Fibroblast of lung (primary cell): Measurements from ENCODE around the gene RALY.

Experiments used
- CTCF ChIP-seq, 2 donors: IDR thresholded peaks in 1 of 2; conservative IDR thresholded peaks in 1 of 2; 1 replicate in 1 of 2; 2 replicates in 1 of 2; pipeline ENCODE4 v1.5.1; 2011 to 2012; ENCODE audit warnings: low read length in 2 of 2, control low read depth in 1 of 2, inconsistent platforms in 1 of 2, low read depth in 1 of 2, mild to moderate bottlenecking in 1 of 2
- EZH2 ChIP-seq: IDR thresholded peaks from 2 replicates; pipeline ENCODE4 v1.5.1; 2012; ENCODE audit warnings: low read length, control low read depth, mild to moderate bottlenecking; ENCODE audit errors: missing control alignments

- no peak for TF ChIP-seq CTCF (conservative IDR thresholded peaks at IDR 0.05 in 1 of 2, IDR thresholded peaks at IDR 0.05 in 1 of 2; ENCODE audit: low read depth in 1 of 2, low read length in 2 of 2)
- TF ChIP-seq EZH2: no peak
Observed at GRCh38 chr20:34105978-34106675, 112.4 kb downstream of the RALY start.
